Measurements from ENCODE around the gene CCDC192. TPM values are rescaled to one million over a fixed set of nuclear protein-coding genes. Genes with fewer than 3 reads are reported as not detected.
"Not testable (repeated sequence)": the region's sequence is repeated elsewhere in the genome, so short reads cannot be mapped to it uniquely, and the experiment has no call there.

The CCDC192 gene
- total RNA-seq, 1 donor from 2014 or later = 0.31 TPM

- no peak for TF ChIP-seq CTCF (conservative IDR thresholded peaks at IDR 0.05)
- no peak overlapping the region for H3K27ac Mint-ChIP-seq
Measured at GRCh38 chr5:127718181-127718580, 15.0 kb downstream of the CCDC192 start.

GRCh38 chr5:127723571-127723970, 20.4 kb downstream of the CCDC192 start:
- peaks cover 13% of the 10 kb centered on the region for H3K9me3 Mint-ChIP-seq
- no peak overlapping the region for H3K4me3 Mint-ChIP-seq
- no peak for TF ChIP-seq CTCF (conservative IDR thresholded peaks at IDR 0.05)
- no peaks in the 10 kb centered on the region for H3K36me3 Mint-ChIP-seq
- H3K27ac Mint-ChIP-seq = no peak overlapping the region
- DNase-seq (ENCODE audit: extremely low spot score, unreplicated experiment) = no peak
- H3K27me3 Mint-ChIP-seq = no peaks in the 10 kb centered on the region
- peaks cover 6% of the 10 kb centered on the region for H3K4me1 Mint-ChIP-seq (ENCODE audit: unreplicated experiment)

More at GRCh38 chr5:127718181-127718580, 15.0 kb downstream of the CCDC192 start:
- H3K4me3 Mint-ChIP-seq = no peak overlapping the region
- H3K9me3 Mint-ChIP-seq = peaks cover 13% of the 10 kb centered on the region
- no peaks in the 10 kb centered on the region for H3K27me3 Mint-ChIP-seq
- no peaks in the 10 kb centered on the region for H3K4me1 Mint-ChIP-seq (ENCODE audit: unreplicated experiment)
- DNase-seq (ENCODE audit: extremely low spot score, unreplicated experiment) = no peak
- H3K36me3 Mint-ChIP-seq = no peaks in the 10 kb centered on the region

- Mint-ChIP-seq H3K27ac (no peak overlapping the region), H3K36me3 (no peaks in the 10 kb centered on the region), H3K4me1 (ENCODE audit: unreplicated experiment) (peaks cover 6% of the 10 kb centered on the region), H3K4me3 (no peak overlapping the region), H3K27me3 (no peaks in the 10 kb centered on the region), H3K9me3 (peaks cover 13% of the 10 kb centered on the region)
- no peak for TF ChIP-seq CTCF (conservative IDR thresholded peaks at IDR 0.05)
- no peak for DNase-seq (ENCODE audit: extremely low spot score, unreplicated experiment)
Measured at GRCh38 chr5:127725673-127726072, 22.5 kb downstream of the CCDC192 start.

GRCh38 chr5:127732963-127733362, 29.8 kb downstream of the CCDC192 start:
- Mint-ChIP-seq H3K27ac (no peak overlapping the region), H3K4me1 (ENCODE audit: unreplicated experiment) (no peaks in the 10 kb centered on the region), H3K9me3 (peaks cover 5% of the 10 kb centered on the region), H3K36me3 (no peaks in the 10 kb centered on the region), H3K27me3 (no peaks in the 10 kb centered on the region), H3K4me3 (no peak overlapping the region)
- DNase-seq (ENCODE audit: extremely low spot score, unreplicated experiment) = no peak
- no peak for TF ChIP-seq CTCF (conservative IDR thresholded peaks at IDR 0.05)

GRCh38 chr5:127739348-127739747, 36.2 kb downstream of the CCDC192 start:
- H3K9me3 Mint-ChIP-seq; H3K36me3 Mint-ChIP-seq; H3K4me1 Mint-ChIP-seq (ENCODE audit: unreplicated experiment); DNase-seq (ENCODE audit: extremely low spot score, unreplicated experiment); H3K27me3 Mint-ChIP-seq: not testable (repeated sequence)
- H3K27ac Mint-ChIP-seq = peak overlapping the region; percentile 57
- peak overlapping the region; percentile 79 for H3K4me3 Mint-ChIP-seq

GRCh38 chr5:127739807-127740384, 36.7 kb downstream of the CCDC192 start:
- peak overlapping the region; percentile 79 for H3K4me3 Mint-ChIP-seq

More at GRCh38 chr5:127739807-127740384, 36.7 kb downstream of the CCDC192 start:
- Mint-ChIP-seq H3K9me3 (no peaks in the 10 kb centered on the region), H3K27ac (peak overlapping the region; percentile 57), H3K27me3 (no peaks in the 10 kb centered on the region), H3K4me1 (ENCODE audit: unreplicated experiment) (no peaks in the 10 kb centered on the region), H3K36me3 (no peaks in the 10 kb centered on the region)
- no peak for TF ChIP-seq CTCF (conservative IDR thresholded peaks at IDR 0.05)
- no peak for DNase-seq (ENCODE audit: extremely low spot score, unreplicated experiment)

Data from type B pancreatic cell (in vitro differentiated cells).